ENCODE data around the gene ROGDI.

ROGDI gene

GRCh38 chr16:4762205-4762604 is 40.2 kb downstream of the ROGDI start:
- H3K4me3 ChIP-seq (ENCODE audit: low read length) = no peak overlapping the region
- peaks cover 19% of the 10 kb centered on the region for H3K79me2 ChIP-seq (ENCODE audit: low read length)
- no peaks in the 10 kb centered on the region for H3K27me3 ChIP-seq (replicated peaks; ENCODE audit: insufficient read depth, low read length)
- no peaks in the 10 kb centered on the region for H4K20me1 ChIP-seq (ENCODE audit: insufficient read depth, low read length)
- DNase-seq = no peak
- H3K9me3 ChIP-seq (replicated peaks; ENCODE audit: insufficient read depth, low read length) = no peaks in the 10 kb centered on the region
- 0 out of 2 replicates have a peak, but pooled peaks cover 7% of the 10 kb centered on the region for H3K4me1 ChIP-seq (ENCODE audit: low read length)
- TF ChIP-seq EZH2 (optimal IDR thresholded peaks at IDR 0.05; ENCODE audit: low read depth, low read length) (no peak), EZH2phosphoT487 (IDR thresholded peaks at IDR 0.05; ENCODE audit: low read length) (no peak), CTCF (IDR thresholded peaks at IDR 0.05; ENCODE audit: low read length) (no peak)
- no peaks in the 10 kb centered on the region for H3F3A ChIP-seq (ENCODE audit: insufficient read depth, low read length)
- H2AFZ ChIP-seq (ENCODE audit: low read length) = no peak overlapping the region
- H3K27ac ChIP-seq (ENCODE audit: low read length) = no peak overlapping the region
- no peak overlapping the region for H3K4me2 ChIP-seq (ENCODE audit: low read depth, low read length)
- H3K36me3 ChIP-seq (replicated peaks; ENCODE audit: insufficient read depth, low read length) = no peaks in the 10 kb centered on the region
- H3K9me2 ChIP-seq (replicated peaks; ENCODE audit: insufficient read depth, low read length) = no peaks in the 10 kb centered on the region
- H3K9ac ChIP-seq (ENCODE audit: low read length) = no peak overlapping the region

GRCh38 chr16:4760221-4760910 is 42.1 kb downstream of the ROGDI start:
- H3K36me3 ChIP-seq (replicated peaks; ENCODE audit: insufficient read depth, low read length) = no peaks in the 10 kb centered on the region
- H3K4me1 ChIP-seq (ENCODE audit: low read length) = no peaks in the 10 kb centered on the region
- peaks cover 3% of the 10 kb centered on the region for H3K79me2 ChIP-seq (ENCODE audit: low read length)

GRCh38 chr16:4755687-4756086 is 46.7 kb downstream of the ROGDI start:
- Histone ChIP-seq H2AFZ (ENCODE audit: low read length) (no peak overlapping the region), H3F3A (ENCODE audit: insufficient read depth, low read length) (no peaks in the 10 kb centered on the region), H3K4me3 (ENCODE audit: low read length) (no peak overlapping the region), H3K4me1 (ENCODE audit: low read length) (no peaks in the 10 kb centered on the region), H3K9me3 (replicated peaks; ENCODE audit: insufficient read depth, low read length) (no peaks in the 10 kb centered on the region), H3K36me3 (replicated peaks; ENCODE audit: insufficient read depth, low read length) (no peaks in the 10 kb centered on the region), H4K20me1 (ENCODE audit: insufficient read depth, low read length) (no peaks in the 10 kb centered on the region), H3K4me2 (ENCODE audit: low read depth, low read length) (no peak overlapping the region), H3K27ac (ENCODE audit: low read length) (no peak overlapping the region), H3K79me2 (ENCODE audit: low read length) (no peaks in the 10 kb centered on the region), H3K9ac (ENCODE audit: low read length) (no peak overlapping the region), H3K9me2 (replicated peaks; ENCODE audit: insufficient read depth, low read length) (no peaks in the 10 kb centered on the region), H3K27me3 (replicated peaks; ENCODE audit: insufficient read depth, low read length) (no peaks in the 10 kb centered on the region)
- no peak for TF ChIP-seq CTCF (IDR thresholded peaks at IDR 0.05; ENCODE audit: low read length)
- no peak for TF ChIP-seq EZH2 (optimal IDR thresholded peaks at IDR 0.05; ENCODE audit: low read depth, low read length)
- no peak for TF ChIP-seq EZH2phosphoT487 (IDR thresholded peaks at IDR 0.05; ENCODE audit: low read length)
- no peak for DNase-seq

More at GRCh38 chr16:4760221-4760910, 42.1 kb downstream of the ROGDI start:
- no peak for DNase-seq
- no peak overlapping the region for H3K4me3 ChIP-seq (ENCODE audit: low read length)
- H3K9me3 ChIP-seq (replicated peaks; ENCODE audit: insufficient read depth, low read length) = no peaks in the 10 kb centered on the region
- no peaks in the 10 kb centered on the region for H3F3A ChIP-seq (ENCODE audit: insufficient read depth, low read length)
- H3K9ac ChIP-seq (ENCODE audit: low read length) = no peak overlapping the region
- H3K9me2 ChIP-seq (replicated peaks; ENCODE audit: insufficient read depth, low read length) = no peaks in the 10 kb centered on the region
- no peaks in the 10 kb centered on the region for H4K20me1 ChIP-seq (ENCODE audit: insufficient read depth, low read length)
- H2AFZ ChIP-seq (ENCODE audit: low read length) = no peak overlapping the region
- no peaks in the 10 kb centered on the region for H3K27me3 ChIP-seq (replicated peaks; ENCODE audit: insufficient read depth, low read length)
- H3K27ac ChIP-seq (ENCODE audit: low read length) = no peak overlapping the region
- TF ChIP-seq CTCF (IDR thresholded peaks at IDR 0.05; ENCODE audit: low read length) (no peak), EZH2 (optimal IDR thresholded peaks at IDR 0.05; ENCODE audit: low read depth, low read length) (no peak), EZH2phosphoT487 (IDR thresholded peaks at IDR 0.05; ENCODE audit: low read length) (no peak)
- H3K4me2 ChIP-seq (ENCODE audit: low read depth, low read length) = no peak overlapping the region

Data from MM.1S (cell line).